Measurements from ENCODE around the gene CROCC. TPM values are rescaled to one million over a fixed set of nuclear protein-coding genes. Genes with fewer than 3 reads are reported as not detected.

Gene CROCC
- polyA plus RNA-seq, 1 of the 3 experiments (the other 2 are of a cell fraction) = 39.1 TPM

- Histone ChIP-seq H3K4me3 (ENCODE audit: low read depth in 2 of 2, low read length in 1 of 2) (no peak overlapping the region), H2AFZ (ENCODE audit: low read depth) (no peak overlapping the region), H3K79me2 (ENCODE audit: insufficient read depth) (no peaks in the 10 kb centered on the region), H3K27me3 (ENCODE audit: insufficient read depth) (no peaks in the 10 kb centered on the region), H3K27ac (ENCODE audit: low read depth in 2 of 2, low read length in 1 of 2) (no peak overlapping the region), H3K9ac (no peak overlapping the region), H3K36me3 (replicated peaks in 1 of 2; ENCODE audit: control insufficient read depth in 1 of 2, insufficient read depth in 2 of 2, low read length in 1 of 2) (peaks cover 3 to 27% of the 10 kb centered on the region in 2 experiments), H3K4me2 (no peak overlapping the region), H4K20me1 (ENCODE audit: insufficient read depth) (peaks cover 20% of the 10 kb centered on the region), H3F3A (replicated peaks; ENCODE audit: insufficient read depth) (peaks cover 20% of the 10 kb centered on the region), H3K9me2 (no peaks in the 10 kb centered on the region), H3K4me1 (ENCODE audit: control insufficient read depth in 1 of 2, insufficient read depth in 2 of 2, low read depth in 1 of 2, low read length in 1 of 2) (peaks cover 0 to 4% of the 10 kb centered on the region in 2 experiments; a peak in 1 of 4 replicates), H3K9me3 (no peaks in the 10 kb centered on the region)
- no peak for TF ChIP-seq JUND (IDR thresholded peaks at IDR 0.05)
- TF ChIP-seq MAX (IDR thresholded peaks at IDR 0.05; ENCODE audit: low read depth) = no peak
- TF ChIP-seq NRF1 (IDR thresholded peaks at IDR 0.05; ENCODE audit: low read depth, low read length) = no peak
- WGBS (ENCODE audit: low lambda C conversion rate) = 89% methylated on average over 8 of the region's 19 CpGs
- POLR2A ChIA-PET = interaction anchor here (0.6 kb wide), 1 partner anchor 9 kb away, joined by 3 read pairs; no protein-coding TSS in a partner anchor
- CTCF ChIA-PET = interaction anchor here (0.6 to 1.8 kb wide), 4 partner anchors 14 to 102 kb away, joined by 3 to 6 read pairs (median 4); no protein-coding TSS in a partner anchor
- peak; percentile 21 for DNase-seq
These were observed 80.2 kb downstream of the CROCC start for GRCh38 chr1:17001760-17002523.

- 90% methylated on average over 2 of the region's 4 CpGs for WGBS (ENCODE audit: low lambda C conversion rate)
- H3K27ac ChIP-seq (ENCODE audit: low read depth in 2 of 2, low read length in 1 of 2) = no peak overlapping the region
- no peak overlapping the region for H3K9ac ChIP-seq
- TF ChIP-seq CHD2 (IDR thresholded peaks at IDR 0.05; ENCODE audit: low read length, partially characterized antibody) (no peak), TCF12 (IDR thresholded peaks at IDR 0.05) (no peak), RXRA (IDR thresholded peaks at IDR 0.05; ENCODE audit: borderline replicate concordance, low read depth) (no peak), EP300 (IDR thresholded peaks at IDR 0.05; ENCODE audit: borderline replicate concordance in 1 of 2, low read depth in 1 of 2, low read length in 1 of 2) (no peak), EZH2phosphoT487 (IDR thresholded peaks at IDR 0.05; ENCODE audit: borderline replicate concordance, low read depth) (no peak), RCOR1 (IDR thresholded peaks at IDR 0.05; ENCODE audit: low read length) (no peak), MAX (IDR thresholded peaks at IDR 0.05; ENCODE audit: low read depth) (no peak), TEAD4 (IDR thresholded peaks at IDR 0.05; ENCODE audit: borderline replicate concordance, insufficient read depth) (no peak), IRF3 (IDR thresholded peaks at IDR 0.05; ENCODE audit: low read depth, low read length) (no peak)
- TF ChIP-seq, protein P1, sequence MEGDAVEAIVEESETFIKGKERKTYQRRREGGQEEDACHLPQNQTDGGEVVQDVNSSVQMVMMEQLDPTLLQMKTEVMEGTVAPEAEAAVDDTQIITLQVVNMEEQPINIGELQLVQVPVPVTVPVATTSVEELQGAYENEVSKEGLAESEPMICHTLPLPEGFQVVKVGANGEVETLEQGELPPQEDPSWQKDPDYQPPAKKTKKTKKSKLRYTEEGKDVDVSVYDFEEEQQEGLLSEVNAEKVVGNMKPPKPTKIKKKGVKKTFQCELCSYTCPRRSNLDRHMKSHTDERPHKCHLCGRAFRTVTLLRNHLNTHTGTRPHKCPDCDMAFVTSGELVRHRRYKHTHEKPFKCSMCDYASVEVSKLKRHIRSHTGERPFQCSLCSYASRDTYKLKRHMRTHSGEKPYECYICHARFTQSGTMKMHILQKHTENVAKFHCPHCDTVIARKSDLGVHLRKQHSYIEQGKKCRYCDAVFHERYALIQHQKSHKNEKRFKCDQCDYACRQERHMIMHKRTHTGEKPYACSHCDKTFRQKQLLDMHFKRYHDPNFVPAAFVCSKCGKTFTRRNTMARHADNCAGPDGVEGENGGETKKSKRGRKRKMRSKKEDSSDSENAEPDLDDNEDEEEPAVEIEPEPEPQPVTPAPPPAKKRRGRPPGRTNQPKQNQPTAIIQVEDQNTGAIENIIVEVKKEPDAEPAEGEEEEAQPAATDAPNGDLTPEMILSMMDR (IDR thresholded peaks at IDR 0.05) = no peak
- peak; percentile 12 for DNase-seq
- H3K4me2 ChIP-seq = no peak overlapping the region
- ChIA-PET POLR2A (interaction anchor here (0.6 kb wide), 1 partner anchor 10 kb away, joined by 3 read pairs; no protein-coding TSS in a partner anchor), CTCF (interaction anchor here (0.6 to 1.8 kb wide), 3 partner anchors 16 to 102 kb away, joined by 3 to 5 read pairs (median 4); no protein-coding TSS in a partner anchor)
- peaks cover 0 to 4% of the 10 kb centered on the region in 2 experiments; a peak in 1 of 4 replicates for H3K4me1 ChIP-seq (ENCODE audit: control insufficient read depth in 1 of 2, insufficient read depth in 2 of 2, low read depth in 1 of 2, low read length in 1 of 2)
- no peaks in the 10 kb centered on the region for H3K79me2 ChIP-seq (ENCODE audit: insufficient read depth)
- no peak overlapping the region for H2AFZ ChIP-seq (ENCODE audit: low read depth)
- H3K27me3 ChIP-seq (ENCODE audit: insufficient read depth) = no peaks in the 10 kb centered on the region
- peaks cover 20% of the 10 kb centered on the region for H4K20me1 ChIP-seq (ENCODE audit: insufficient read depth)
- H3K4me3 ChIP-seq (ENCODE audit: low read depth in 2 of 2, low read length in 1 of 2) = no peak overlapping the region
- no peaks in the 10 kb centered on the region for H3K9me3 ChIP-seq
- H3K9me2 ChIP-seq = no peaks in the 10 kb centered on the region
- H3F3A ChIP-seq (replicated peaks; ENCODE audit: insufficient read depth) = peaks cover 20% of the 10 kb centered on the region
- peaks cover 3 to 27% of the 10 kb centered on the region in 2 experiments for H3K36me3 ChIP-seq (replicated peaks in 1 of 2; ENCODE audit: control insufficient read depth in 1 of 2, insufficient read depth in 2 of 2, low read length in 1 of 2)
These were observed 80.8 kb downstream of the CROCC start for GRCh38 chr1:17002524-17002902.
